MM.1S (cell line): ENCODE data around the gene CTNNA1.

ENCODE experiments used
- CTCF ChIP-seq: fragments of 300-600 bp; sonication (generic); IDR thresholded peaks from 2 replicates; pipeline ENCODE4 v1.5.1; 2016; ENCODE audit warnings: antibody characterized with exemption, low read length, mixed read lengths
- EZH2 ChIP-seq: fragments of 300-600 bp; sonication (generic); optimal IDR thresholded peaks from 2 replicates; pipeline ENCODE3; 2017; ENCODE audit warnings: low read depth, mild to moderate bottlenecking, antibody characterized with exemption, low read length, mixed read lengths

- TF ChIP-seq CTCF (no peak), EZH2 (no peak)
Measured at GRCh38 chr5:138952962-138953361, 199.7 kb downstream of the CTNNA1 start.
